GM18511 (cell line): ENCODE measurements around the gene FAM222A.

ENCODE experiments used
- ATAC-seq: cut with Tn5 transposase; IDR thresholded peaks from one replicate; pipeline ENCODE4 v1.9.1; 2021; ENCODE audit warnings: mild to moderate bottlenecking, moderate library complexity; ENCODE audit not compliant: unreplicated experiment

The FAM222A gene

DNA sequence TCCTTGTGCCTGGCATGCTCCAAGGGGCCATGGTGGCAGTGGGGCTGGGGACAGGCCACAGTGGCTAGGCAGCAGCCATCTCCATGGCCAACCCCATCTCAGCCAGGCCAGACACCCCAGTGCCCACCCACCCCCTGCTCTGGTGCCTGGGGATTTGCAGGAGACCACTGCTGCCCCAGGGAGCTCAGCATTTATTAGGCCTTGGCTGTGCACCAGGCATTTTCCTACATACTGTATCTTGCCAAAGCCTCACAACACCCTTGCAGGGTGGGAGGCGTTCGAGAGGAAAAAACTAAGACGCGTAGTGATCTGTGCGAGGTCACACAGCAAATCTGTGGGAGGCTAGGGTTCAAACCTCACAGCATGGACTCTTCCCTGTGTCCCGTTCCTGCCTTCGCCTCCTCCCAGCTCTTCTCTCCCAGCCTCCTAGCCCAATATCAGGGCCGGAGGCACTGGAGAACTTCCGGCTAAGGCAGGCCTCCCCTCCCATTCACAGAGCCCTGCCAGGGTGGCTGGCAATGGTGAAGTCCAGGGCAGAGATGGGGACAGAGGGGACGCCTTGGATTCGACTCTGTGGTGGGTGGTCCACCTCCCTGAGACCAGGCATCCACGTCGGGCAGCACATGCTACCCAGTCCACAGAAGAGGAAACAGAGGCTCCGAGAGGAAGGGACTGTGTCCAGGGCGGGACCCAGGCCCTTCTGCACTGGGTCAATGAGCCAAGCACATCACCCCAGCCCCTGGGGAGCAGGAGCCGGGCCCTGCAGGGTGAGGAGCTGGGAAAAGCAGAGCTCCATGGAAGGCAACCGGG is 57.4 kb downstream of the FAM222A start:
- ATAC-seq, result no peak

DNA sequence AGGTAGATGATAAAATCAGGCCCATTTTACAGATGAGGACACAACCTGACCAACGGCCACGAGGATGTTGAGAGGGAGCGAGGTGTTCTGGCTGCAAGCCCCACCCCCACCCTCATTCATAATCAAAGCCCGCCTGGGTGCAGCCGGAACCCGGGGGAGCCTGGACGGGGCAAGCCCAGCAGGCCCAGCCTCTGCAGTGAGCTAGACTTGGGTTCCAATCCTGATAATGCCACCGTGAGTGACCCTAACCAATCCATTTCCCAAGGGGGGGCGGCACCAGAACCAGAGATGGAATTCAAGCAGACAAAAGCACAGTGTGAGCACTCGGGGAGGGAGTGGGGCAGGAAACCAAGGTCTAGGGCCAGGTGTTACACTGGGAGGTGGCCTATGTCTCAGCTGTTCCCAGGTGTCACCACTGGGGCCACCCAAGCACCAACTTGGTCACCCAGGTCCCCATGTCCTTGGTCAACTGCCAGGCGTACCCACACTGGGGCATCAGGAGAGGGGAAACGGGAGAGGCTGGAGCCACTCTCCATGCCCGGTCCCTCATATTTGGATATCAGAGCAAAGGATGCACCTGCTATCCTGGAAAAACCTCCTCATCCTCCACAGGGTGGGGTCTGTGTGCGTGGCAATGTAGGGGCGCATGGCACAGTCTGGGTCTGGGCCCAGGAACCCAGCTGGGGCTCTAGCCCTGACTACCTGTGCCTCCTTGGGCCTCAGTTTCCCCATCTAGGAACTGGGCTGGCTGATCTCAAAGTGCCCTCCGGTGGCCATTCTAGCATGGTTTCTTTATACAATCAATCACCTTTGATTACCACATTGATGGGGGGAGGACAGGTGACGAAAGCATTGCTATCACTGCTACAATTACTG is 58.4 kb downstream of the FAM222A start:
- ATAC-seq, result no peak

DNA sequence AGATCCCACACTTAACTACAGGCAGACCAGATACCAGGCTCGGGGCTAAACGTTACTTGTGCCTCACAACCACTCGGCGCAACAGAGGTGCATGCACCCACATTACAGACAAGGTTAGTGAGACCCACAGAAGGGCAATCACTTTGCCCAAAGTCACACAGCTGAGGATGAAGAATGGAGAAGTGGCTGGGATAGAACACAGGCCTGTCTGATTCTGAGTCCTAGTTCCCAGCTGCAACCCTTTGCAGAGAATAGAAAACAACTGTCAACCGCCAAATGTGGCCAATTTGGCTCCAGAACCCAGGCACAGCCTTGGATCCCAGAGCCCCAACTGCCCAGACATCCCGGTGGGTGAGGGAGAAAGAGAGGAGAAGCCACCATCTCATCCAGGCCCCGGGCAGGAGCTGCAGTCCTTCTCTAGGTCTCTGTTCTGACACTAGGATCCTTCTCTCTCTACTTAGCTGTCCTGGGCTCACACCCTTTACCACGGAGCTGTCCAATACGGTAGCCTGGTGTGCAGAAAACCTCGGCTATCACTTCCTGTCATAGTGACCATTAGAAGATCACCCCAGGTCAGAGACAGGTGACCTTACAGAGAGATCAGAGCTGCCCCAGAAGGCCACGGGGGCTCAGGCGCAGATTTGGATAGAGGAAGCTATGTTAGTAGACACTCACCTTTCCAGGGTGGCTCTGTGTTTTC is 59.1 kb downstream of the FAM222A start:
- ATAC-seq, result no peak

DNA sequence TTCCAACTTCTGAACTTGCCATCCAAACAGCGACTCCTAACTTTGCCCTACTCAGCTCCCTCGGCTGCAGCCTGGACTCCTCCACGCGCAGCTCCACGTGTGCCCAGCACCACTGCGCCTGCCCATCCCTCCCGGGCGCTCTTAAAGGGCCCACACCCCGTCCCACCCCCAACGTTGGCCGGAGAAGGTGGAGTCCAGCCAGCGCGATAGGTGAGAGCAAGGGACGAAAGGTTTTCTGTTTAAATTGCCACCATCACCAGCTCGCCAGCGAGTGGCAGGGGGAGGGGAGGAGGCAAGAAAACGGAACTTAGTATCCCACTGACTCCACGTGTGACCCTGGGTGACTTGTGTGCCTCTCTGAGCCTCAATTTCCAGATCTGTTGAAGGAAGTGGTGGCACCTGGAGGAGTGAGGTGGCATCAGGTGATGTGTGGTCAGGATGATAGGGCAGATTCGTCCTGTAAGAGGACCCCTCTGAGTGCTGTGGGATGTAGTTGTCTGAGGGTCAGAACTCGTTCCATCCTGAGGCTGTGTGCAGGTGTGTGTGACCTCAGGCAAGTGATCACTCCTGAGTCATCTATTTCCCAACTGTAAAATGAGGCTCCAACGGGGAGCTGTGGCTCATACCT is 59.9 kb downstream of the FAM222A start:
- no peak for ATAC-seq

DNA sequence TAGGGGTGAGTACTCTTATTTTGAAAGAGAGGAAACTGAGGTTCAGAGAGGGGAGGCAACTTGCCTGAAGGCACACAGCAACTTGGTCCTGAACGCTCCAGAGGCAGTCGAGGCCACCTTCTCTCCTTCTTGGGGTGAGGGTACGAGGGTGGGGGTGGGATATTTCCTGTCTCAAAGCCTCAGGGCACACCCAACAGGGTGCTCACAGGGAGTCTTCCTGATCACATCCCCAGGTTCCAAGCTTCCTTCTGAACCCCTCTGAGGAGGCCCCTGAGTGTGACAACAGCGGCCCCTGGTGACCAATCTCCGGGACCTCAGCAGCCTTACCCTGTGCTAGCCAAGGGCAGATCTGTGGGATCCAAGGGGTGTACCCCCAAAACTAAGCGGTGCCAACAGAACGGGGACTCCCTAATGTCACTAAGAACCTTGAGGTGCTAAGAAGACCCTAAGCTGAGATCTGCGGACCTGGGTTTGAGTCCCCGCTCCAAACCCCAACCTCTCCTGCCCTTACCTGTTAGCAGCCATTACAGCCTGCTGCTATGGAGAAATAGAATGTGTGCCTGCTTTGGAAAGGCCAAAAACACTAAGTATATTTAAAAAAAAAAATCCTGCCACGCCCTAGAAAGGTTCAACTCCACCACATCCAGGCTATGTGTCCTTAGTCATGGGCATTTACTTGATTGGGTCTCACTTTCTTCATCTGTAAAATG is 61.7 kb downstream of the FAM222A start:
- no peak for ATAC-seq

DNA sequence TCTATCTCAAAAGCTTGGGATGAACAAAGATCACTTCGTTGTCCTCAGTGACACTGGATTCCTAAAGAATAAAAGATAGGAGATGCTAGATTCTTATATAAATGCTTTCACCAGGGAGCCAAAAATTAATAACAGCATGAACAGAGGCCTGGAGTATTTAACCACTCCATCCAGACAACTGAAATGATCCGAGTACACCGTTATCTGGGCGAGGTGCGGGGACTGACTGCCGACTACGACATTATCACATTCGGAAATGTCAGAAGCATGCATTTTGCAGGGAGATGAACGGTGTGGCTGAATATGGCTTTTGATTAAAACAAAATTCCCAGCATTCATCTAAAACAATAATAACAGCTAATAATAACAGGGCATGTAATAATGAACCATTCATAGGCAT is 63.0 kb downstream of the FAM222A start:
- ATAC-seq, result no peak

DNA sequence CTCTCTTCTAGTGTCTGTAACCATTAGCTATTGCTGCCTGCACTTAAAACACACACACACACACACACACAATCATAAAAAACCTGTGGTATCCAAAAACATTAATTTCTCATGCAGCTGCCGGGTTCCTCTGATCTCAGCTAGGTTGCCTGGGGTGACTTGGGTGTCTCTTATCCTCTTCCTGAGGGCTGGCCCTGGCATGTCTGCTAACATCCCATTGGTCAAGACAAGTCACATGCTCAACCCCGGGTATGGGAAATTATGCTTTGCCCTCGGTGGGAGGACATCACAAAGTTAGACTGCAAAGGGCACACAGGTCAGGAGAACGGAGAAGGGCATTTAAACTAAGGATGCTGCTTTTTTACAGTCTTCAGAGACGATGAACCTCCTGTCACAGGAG is 63.9 kb downstream of the FAM222A start:
- no peak for ATAC-seq

DNA sequence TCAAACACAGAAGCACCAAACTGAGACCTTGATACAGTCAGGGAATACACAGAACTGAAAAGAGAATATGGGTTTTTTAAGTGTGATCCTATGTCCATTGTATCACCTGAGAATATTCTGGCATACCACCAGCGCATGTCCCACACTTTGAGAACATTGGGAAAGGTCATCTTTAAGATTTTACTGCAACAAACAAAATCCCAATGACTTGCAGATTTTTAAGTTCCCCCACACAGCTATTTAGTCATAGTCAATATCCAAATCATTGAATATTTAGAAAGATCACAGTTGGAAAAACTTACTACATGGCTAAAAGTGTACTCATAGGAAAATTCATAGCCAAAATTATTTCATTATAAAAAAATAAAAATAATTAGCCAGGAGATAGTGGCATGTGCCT is 65.1 kb downstream of the FAM222A start:
- no peak for ATAC-seq

DNA sequence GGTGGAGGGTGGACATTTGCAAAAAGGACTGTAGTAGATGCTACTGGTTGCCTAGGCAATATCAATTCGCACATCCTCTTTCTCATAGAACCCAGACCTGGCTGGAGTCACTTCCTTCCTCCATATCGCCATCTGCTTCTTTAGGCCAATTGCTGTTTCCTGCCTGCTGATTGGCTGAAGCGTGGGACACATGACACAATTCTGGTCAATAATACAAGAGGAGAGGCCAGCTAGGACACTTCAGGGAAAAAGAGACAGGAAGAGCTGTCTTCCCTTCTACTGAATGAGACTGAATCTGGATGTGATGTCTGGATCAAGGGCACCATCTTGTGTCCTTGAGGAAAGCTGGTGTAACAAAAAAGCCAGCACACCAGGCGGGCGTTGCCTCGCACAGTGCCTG is 65.8 kb downstream of the FAM222A start:
- no peak for ATAC-seq

DNA sequence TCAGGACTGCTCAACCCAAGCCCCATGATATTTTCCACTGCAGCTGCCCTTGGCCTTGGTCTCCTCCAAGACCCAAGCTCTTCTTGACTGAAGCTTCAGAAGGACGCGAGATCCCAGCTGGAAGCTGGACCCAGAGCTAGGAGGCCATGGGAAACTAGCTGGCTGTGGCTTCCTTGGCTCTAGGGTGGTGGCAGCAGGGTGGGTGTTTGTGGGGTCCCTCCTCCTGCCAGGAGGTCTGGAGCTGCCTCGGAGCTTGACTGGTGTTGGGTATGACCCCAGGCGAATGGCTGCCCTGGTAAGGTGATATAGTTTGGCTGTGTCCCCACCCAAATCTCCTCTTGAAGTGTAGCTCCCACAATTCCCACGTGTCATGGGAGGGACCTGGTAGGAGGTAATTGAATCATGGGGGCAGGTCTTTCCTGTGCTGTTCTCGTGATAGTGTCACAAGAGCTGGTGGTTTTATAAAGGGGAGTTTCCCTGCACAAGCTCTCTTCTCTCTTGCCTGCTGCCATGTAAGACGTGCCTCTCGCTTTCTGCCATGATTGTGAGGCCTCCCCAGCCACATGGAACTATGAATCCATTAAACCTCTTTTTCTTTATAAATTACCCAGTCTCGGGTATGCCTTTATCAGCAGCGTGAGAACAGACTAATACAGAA is 68.2 kb downstream of the FAM222A start:
- ATAC-seq, result no peak

DNA sequence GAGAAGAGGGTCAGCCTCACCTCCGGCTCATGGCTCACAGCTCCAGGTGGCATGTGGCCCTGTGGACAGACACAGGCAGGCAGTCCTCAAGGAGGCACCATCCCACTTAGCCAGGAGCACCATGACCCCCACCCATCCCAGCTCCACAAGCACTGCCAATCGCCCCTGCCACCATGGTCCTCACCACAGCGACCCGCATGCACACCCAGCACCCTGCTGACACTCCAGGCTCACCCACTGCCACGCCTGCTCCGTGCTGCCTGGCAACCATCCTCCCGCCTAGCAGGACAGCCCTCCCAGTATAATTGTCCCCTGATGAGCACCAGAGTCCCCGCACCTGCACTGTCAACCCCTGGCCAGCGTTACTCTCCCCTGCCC is 68.7 kb downstream of the FAM222A start:
- ATAC-seq, result no peak

DNA sequence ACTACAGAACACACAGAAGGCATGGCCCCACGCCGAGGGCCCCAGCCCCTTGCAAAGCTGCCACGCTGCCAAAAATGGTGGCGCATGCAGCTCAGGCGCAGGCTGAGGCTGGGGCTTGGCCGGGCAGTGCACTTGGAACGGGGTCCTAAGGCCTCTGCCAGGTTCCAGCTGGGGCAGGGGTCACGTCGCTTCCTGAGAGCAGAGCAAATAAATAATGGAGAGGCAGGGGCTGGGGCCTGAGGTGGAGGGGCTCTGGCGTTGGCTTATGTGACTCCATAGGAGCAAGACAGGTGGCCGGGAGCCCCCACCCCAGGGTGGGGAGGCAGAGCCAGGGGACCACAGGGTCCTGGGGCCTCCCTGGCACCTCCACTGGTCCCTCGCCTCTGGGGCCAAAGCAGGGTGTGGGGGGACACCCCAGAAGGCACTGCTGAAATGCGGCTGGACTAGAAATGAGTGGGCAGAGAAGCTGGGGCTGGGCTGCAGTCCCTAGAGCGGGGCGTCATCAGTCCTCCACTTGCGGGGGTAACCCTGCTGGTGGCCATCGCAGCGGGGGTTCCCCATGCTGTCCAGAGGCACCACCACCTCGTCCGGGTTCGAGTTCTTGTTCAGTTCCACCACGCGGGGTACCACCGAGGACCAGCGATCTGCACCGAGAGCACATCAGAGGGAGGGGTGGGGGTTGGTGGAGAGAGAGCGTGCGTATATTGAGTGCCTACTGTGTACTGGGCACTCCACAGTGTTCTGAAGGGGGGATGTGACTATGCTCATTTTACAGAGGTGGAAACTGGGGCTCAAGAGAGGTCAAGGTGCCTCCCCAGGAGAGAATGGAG is 69.7 kb downstream of the FAM222A start:
- no peak for ATAC-seq

DNA sequence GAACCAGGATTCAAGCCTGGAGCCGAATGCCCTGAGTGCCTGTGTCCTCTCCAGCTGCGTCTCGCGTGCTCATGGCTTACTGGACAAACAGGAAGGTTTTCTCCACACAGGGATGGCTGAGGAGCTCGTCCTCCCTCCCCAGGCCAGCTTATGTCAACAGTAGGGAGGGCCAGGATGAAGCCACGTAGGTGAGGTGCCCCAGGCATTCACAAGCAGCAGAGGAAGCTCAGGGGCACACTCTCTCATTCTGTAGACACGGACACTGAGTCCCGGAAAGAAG is 70.3 kb downstream of the FAM222A start:
- ATAC-seq, result no peak

DNA sequence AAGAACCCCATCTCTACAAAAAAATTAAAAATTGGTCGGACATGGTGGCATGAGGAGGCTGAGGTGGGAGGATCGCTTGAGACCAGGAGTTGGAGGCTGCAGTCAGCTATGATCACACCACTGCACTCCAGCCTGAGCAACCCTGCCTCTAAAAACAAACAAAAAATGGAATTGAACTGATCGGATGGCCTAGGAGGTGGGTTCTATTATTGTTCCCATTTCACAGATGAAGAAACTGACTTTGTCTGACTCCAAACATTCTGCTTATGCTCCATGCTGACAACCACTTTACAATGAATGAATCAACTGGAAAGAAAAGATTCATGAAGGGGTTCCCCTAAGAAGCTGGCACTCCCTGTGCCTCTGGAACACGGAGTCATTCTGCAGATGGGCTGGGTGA is 72.2 kb downstream of the FAM222A start:
- no peak for ATAC-seq

DNA sequence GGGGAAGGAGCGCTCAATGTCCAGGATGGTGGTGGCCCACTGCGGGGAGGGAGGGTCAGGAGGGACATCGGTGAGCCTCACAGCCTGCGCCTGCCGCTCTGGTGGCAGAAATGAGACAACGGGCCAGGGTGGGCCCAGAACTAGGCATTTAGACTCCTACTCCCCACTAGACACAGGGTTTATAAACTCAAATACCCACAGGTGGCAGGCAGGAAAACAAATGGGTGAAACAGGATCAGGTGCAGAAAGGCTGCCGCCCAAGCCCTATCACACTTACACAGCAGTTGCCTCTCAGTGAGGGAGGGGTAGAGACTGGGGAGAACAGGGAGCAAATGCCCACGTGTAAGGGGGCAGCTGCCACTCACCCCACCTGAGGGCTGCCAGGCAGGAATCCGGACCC is 73.2 kb downstream of the FAM222A start:
- no peak for ATAC-seq

DNA sequence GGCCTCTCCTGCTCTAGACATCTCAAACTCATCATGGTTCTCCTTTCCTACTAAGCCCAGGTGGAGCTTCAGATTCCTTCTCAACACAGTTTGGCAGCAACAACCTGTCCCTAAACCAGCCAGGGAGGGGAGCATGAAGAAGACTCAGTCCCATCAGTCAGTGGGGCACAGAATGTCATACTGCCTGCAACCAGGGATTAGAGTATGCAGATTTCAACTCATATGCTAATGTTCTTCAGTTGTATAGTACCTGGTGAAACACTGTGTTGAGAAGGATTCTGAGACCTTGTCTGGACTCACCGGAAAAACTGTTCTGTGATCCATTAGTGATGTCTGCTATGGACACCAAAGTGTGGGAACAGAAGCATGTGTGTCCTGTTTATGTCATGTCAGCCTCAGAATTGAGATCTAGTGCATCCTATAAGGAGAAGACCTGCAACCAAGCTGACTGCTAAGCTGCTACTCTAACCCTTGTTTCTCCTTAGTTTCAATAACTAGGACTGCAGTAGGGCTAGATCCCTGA is 76.0 kb downstream of the FAM222A start:
- ATAC-seq, result no peak

DNA sequence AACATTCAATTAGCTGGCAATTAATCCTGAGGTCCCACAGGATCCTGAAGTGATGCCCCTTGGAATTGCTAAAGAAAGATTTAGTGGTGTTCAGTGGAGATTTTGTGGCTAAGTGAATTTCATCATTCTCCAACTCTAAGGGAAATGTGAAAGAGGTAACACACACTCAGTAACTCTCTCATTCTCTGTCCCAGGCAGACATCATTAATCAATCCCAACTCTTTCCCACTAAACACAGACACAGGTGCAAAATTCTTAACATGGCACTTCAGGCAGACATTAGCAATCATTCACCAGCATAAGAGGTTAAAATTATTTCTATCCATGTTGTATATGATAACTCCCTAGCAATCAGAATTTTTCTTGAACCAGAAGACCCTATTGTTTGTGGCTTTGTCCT is 79.4 kb downstream of the FAM222A start:
- no peak for ATAC-seq

DNA sequence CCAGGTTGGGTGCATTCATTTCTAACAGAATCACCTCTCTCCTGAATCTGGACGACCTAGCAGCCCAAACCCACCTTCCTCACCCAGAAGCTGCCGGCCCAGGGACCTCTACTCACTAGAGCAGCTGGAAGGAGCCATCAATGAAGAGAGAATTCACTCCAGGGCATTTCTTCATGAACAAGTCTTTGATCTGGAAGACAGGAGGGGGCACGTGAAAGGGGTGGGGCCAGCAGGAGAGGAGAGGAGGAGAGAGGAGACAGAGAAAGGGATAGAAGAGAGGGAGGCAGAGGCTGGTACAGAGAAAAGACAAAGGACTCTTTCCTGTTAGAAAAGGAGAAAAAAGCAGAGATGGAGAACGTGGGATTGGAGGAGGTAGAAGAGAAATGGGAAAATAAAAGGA is 79.8 kb downstream of the FAM222A start:
- ATAC-seq, result no peak

DNA sequence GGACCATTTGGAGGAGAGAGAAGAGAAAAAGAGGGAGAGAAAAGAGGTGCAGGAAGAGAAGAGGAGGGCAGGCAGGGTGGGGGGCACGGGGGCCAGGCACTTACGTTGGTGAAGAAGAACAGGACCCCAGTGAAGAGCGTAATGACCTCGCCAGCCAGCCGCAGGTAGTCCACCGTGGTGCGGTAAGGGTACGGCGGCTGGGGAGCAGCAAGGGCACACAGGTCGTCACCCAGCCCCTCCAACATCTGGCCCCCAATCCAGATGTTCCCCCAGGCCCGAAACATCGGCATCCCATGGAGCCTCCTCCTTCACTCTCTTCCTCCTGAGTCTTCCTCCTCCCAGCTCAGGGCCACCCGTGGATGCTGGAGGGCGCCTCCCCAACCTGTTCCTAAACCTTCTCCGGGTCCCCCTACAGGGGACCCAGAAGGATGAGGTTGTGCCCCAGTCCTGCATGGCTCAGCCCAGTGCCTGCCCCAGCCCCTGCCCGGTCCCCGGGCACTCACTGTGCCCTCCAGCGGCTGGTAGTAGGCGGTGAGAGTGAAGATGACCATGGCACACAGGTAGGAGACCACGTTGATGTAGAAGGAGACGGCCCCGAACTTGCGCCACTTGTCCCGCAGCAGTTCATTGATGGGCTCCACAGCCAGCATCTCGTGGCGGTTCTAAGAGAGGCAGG is 80.3 kb downstream of the FAM222A start:
- ATAC-seq, result no peak
